Upper lobe of left lung (tissue), 6 donors: ENCODE measurements around the gene ITPR1. TPM values are rescaled to one million over a fixed set of nuclear protein-coding genes. Genes with fewer than 3 reads are reported as not detected.

Source experiments
- ATAC-seq, 2 donors: fragments of 200-7000 bp; cut with Tn5 transposase; one replicate each; pipeline ENCODE4 v1.9.1; 2022; ENCODE audit warnings: mild to moderate bottlenecking in 2 of 2, moderate library complexity in 2 of 2; ENCODE audit not compliant: low FRiP score in 2 of 2
- DNase-seq, 2 donors: peaks; one replicate each; pipeline ENCODE4 v3.0.0-alpha.2; 2019 to 2020
- H3K27ac ChIP-seq, 4 donors: fragments of 200-600 bp; sonication (generic); one replicate each; pipeline ENCODE4 v1.5.1; 2016 to 2019
- H3K27me3 ChIP-seq, 4 donors: fragments of 200-600 bp; sonication (generic); one replicate each; pipeline ENCODE4 v1.5.1; 2017 to 2019
- H3K36me3 ChIP-seq, 4 donors: fragments of 200-600 bp; sonication (generic); one replicate each; pipeline ENCODE4 v1.5.1; 2016 to 2019
- H3K4me1 ChIP-seq, 4 donors: fragments of 200-600 bp; sonication (generic); one replicate each; pipeline ENCODE4 v1.5.1; 2018 to 2019
- H3K4me3 ChIP-seq, 4 donors: fragments of 200-600 bp; sonication (generic); one replicate each; pipeline ENCODE4 v1.5.1; 2017 to 2019; ENCODE audit warnings: mild to moderate bottlenecking in 2 of 4, moderate library complexity in 1 of 4
- H3K9me3 ChIP-seq, 4 donors: fragments of 200-600 bp; sonication (generic); one replicate each; pipeline ENCODE4 v1.5.1; 2018 to 2019
- EP300 ChIP-seq, 4 donors: sonication (generic); formaldehyde crosslinking; IDR thresholded peaks; one replicate each; pipeline ENCODE4 v1.5.1; 2017; ENCODE audit warnings: antibody characterized with exemption in 4 of 4, control low read depth in 2 of 4
- POLR2A ChIP-seq, 4 donors: fragments of 450-650 bp; IDR thresholded peaks; one replicate each; pipeline ENCODE4 v1.5.1; 2016 to 2017; ENCODE audit warnings: antibody characterized with exemption in 4 of 4, mild to moderate bottlenecking in 2 of 4
- POLR2AphosphoS5 ChIP-seq, 2 donors: sonication (generic); formaldehyde crosslinking; IDR thresholded peaks; one replicate each; pipeline ENCODE4 v1.5.1; 2017; ENCODE audit warnings: antibody characterized with exemption in 2 of 2
- WGBS, 2 donors: methylation state at CpG; one replicate each; pipeline ENCODE4 v1.1.5; 2017 to 2018; 5-methylcytosine and 5-hydroxymethylcytosine counted together
- total RNA-seq, 6 donors: library from RNA; depleted of rRNA in 4 of 6; stranded (reverse); fragments of >200 nt in 4 of 6; gene quantifications; one replicate each; pipeline versions ENCODE4 v1.1.0 to v1.2.1, GENCODE V29; 2016 to 2021
- TF ChIP-seq, protein P1 (sequence below), 6 experiments: fragments of 450-650 bp in 4 of 6; fragments of 200-600 bp in 2 of 6; sonication (generic) in 2 of 6; IDR thresholded peaks; one replicate each; pipeline ENCODE4 v1.5.1; 2016 to 2019; ENCODE audit warnings: antibody characterized with exemption in 6 of 6
- donor health status: DM: no; HTN: no; CAD: no; lungs with moderate emphysema.
- donor health status: DM: no; HTN: yes; CAD: no; lungs with severe emphysema.

ITPR1 gene
- total RNA-seq, 6 donors from 2014 or later, result 55.5 to 136 (median 66.2) TPM

DNA sequence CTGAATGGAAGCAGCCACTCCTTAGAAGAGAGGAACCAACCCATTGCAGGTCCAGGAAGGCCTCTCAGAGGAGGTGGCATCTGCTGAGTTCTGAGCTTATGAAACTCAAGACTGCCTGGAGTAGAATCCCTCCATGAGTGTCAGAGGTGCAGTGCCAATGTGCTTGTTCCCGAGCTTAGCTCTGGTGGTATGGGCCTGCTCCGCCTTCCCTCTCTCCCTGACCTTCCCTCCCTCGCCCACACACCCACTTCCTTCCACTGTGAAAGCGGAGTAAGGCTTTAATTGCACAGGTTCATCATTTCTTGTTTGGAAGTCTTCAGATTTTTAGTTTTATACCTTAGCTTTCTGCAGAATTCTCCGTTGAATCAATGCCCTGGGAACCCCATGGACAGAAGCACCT, 278.1 kb downstream of the ITPR1 start:
- Histone ChIP-seq H3K9me3 (peaks cover 0 to under 1% (median 0%) of the 10 kb centered on the region in 4 donors), H3K4me1 (peaks cover 21 to 28% (median 25%) of the 10 kb centered on the region in 4 donors), H3K27me3 (no peaks in the 10 kb centered on the region), H3K27ac (peak overlapping the region in 2 of 4 donors; percentile 12 to 19), H3K36me3 (peaks cover 0 to 17% (median 2%) of the 10 kb centered on the region in 4 donors), H3K4me3 (no peak overlapping the region)
- TF ChIP-seq, protein P1, sequence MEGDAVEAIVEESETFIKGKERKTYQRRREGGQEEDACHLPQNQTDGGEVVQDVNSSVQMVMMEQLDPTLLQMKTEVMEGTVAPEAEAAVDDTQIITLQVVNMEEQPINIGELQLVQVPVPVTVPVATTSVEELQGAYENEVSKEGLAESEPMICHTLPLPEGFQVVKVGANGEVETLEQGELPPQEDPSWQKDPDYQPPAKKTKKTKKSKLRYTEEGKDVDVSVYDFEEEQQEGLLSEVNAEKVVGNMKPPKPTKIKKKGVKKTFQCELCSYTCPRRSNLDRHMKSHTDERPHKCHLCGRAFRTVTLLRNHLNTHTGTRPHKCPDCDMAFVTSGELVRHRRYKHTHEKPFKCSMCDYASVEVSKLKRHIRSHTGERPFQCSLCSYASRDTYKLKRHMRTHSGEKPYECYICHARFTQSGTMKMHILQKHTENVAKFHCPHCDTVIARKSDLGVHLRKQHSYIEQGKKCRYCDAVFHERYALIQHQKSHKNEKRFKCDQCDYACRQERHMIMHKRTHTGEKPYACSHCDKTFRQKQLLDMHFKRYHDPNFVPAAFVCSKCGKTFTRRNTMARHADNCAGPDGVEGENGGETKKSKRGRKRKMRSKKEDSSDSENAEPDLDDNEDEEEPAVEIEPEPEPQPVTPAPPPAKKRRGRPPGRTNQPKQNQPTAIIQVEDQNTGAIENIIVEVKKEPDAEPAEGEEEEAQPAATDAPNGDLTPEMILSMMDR (IDR thresholded peaks at IDR 0.05), result no peak
- no peak for TF ChIP-seq EP300 (IDR thresholded peaks at IDR 0.05)
- TF ChIP-seq POLR2A (IDR thresholded peaks at IDR 0.05), result no peak
- no peak for TF ChIP-seq POLR2AphosphoS5 (IDR thresholded peaks at IDR 0.05)
- 57 to 67% methylated on average over 5 of the region's 5 CpGs for WGBS, 2 donors
- DNase-seq, result no peak
- ATAC-seq, result no peak

DNA sequence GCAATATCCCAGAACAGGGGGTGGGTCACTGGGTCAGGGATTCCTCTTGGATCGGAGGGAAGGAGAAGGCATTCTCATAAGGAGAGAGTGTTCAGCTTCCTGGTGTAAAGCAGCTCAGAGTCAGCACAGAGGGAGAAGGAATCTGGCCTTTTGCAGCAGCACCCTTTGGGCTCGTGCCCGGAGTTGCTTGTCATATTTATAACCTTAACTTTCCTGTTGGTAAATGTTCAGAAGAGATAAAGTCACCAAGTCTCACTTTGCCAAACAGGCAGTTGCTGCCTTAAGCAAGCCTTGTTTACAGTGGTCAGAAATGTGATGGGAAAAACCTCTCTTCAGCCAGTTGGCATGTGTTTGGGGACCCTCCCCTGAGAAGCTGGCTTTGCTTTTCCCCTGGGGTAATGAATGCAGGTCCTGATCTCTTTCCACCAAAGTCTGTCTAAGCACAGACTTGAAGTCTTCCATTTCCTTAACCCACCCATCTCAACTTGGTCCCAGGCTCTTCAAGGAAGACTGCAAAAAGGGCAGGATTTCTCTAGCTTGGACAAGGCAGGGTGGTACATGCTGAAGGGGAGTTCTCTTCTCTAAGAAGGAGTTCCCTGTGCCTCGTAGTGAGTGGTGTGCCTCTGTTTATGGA, 279.1 kb downstream of the ITPR1 start:
- H3K4me1 ChIP-seq, result peaks cover 21 to 27% (median 25%) of the 10 kb centered on the region in 4 donors
- H3K4me3 ChIP-seq, result no peak overlapping the region
- TF ChIP-seq POLR2AphosphoS5 (IDR thresholded peaks at IDR 0.05), result peak; percentile 57 to 73
- TF ChIP-seq, protein P1 (IDR thresholded peaks at IDR 0.05), result no peak
- TF ChIP-seq POLR2A (IDR thresholded peaks at IDR 0.05), result no peak
- peak in 1 of 4 donors; percentile 51 for TF ChIP-seq EP300 (IDR thresholded peaks at IDR 0.05)
- no peaks in the 10 kb centered on the region for H3K9me3 ChIP-seq
- no peaks in the 10 kb centered on the region for H3K27me3 ChIP-seq
- 28 to 34% methylated on average over 4 of the region's 4 CpGs for WGBS, 2 donors
- peaks cover 0 to 13% (median 2%) of the 10 kb centered on the region in 4 donors for H3K36me3 ChIP-seq
- DNase-seq (peak in 1 of 2 donors; percentile 57), ATAC-seq (peak; percentile 66 to 68)
- H3K27ac ChIP-seq, result peak overlapping the region; percentile 40 to 70 (median 68)

DNA sequence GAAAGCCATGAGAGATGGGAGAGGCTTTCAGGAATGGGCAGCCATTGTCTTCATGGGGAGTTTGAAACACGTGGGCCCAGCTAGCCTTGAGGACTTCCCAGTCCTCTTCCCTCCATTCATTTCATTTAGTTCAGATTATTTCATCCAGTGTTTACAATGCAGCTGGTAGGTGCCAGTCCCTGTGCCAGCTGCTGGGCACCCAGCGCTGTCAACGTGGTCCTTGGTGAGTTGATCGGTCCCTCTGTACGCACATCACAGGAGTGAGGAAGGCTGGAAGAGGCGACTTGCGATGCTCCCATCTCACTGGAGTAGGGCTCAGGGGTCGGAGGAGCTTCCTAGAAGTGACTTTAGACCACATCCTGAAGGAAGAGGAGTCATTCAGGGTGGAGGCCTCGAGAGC, 279.7 kb downstream of the ITPR1 start:
- DNase-seq (no peak), ATAC-seq (no peak)
- H3K27ac ChIP-seq, result peak overlapping the region; percentile 40 to 70 (median 68)
- no peak overlapping the region for H3K4me3 ChIP-seq
- WGBS, 2 donors, result 75 to 86% methylated on average over 9 of the region's 9 CpGs
- no peaks in the 10 kb centered on the region for H3K27me3 ChIP-seq
- no peaks in the 10 kb centered on the region for H3K9me3 ChIP-seq
- peaks cover 0 to 13% (median 2%) of the 10 kb centered on the region in 4 donors for H3K36me3 ChIP-seq
- no peak for TF ChIP-seq POLR2AphosphoS5 (IDR thresholded peaks at IDR 0.05)
- TF ChIP-seq, protein P1 (IDR thresholded peaks at IDR 0.05), result no peak
- peaks cover 21 to 27% (median 24%) of the 10 kb centered on the region in 4 donors for H3K4me1 ChIP-seq

DNA sequence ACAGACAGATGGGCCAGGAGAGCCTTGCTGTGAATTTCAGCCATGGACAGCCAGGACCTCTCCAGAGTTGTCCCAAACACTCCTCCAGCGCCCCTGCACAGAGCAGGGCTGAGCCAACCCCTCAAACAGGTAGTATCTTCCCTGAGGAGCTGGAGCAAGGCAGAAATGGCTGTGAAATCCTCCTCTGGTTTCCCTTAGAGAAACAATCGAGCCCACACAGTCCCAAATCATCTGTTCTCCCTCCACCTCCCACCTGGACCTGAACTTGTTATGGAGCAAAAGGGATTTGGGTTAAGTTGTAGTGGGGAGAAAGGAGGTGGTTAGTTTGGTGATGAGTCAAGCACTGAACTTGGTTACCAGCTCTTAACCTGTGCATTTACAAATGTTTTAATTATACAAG, 280.4 kb downstream of the ITPR1 start:
- 88 to 92% methylated on average over 2 of the region's 2 CpGs for WGBS, 2 donors
- TF ChIP-seq POLR2A (IDR thresholded peaks at IDR 0.05) (no peak), POLR2AphosphoS5 (IDR thresholded peaks at IDR 0.05) (no peak), EP300 (IDR thresholded peaks at IDR 0.05) (no peak)
- TF ChIP-seq, protein P1 (IDR thresholded peaks at IDR 0.05), result no peak
- DNase-seq, result no peak
- ATAC-seq, result no peak
- no peak overlapping the region for H3K27ac ChIP-seq
- peaks cover 0 to 10% (median under 1%) of the 10 kb centered on the region in 4 donors for H3K36me3 ChIP-seq
- no peaks in the 10 kb centered on the region for H3K27me3 ChIP-seq
- peaks cover 21 to 27% (median 24%) of the 10 kb centered on the region in 4 donors for H3K4me1 ChIP-seq
- H3K9me3 ChIP-seq, result no peaks in the 10 kb centered on the region
- no peak overlapping the region for H3K4me3 ChIP-seq

DNA sequence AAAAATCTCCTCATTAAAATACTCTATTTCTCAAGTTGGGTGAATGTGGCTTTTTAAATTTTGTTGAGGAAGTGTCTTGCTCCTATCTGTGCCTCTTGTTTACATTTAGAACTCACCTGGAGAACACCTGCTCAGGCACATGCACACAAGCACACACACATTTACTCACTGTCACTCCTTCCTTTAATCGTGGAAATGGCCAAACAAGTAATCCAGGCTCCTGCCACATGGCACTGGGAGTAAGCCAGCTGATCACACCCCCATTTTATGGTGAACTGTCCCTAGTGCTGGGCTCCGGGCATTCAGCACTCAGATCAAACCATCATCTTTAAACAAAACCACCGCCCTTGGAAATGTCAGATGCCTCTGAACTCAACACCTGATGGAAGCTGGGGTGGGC, 281.4 kb downstream of the ITPR1 start:
- ATAC-seq (no peak), DNase-seq (no peak)
- H3K4me3 ChIP-seq, result no peak overlapping the region
- H3K4me1 ChIP-seq, result peaks cover 21 to 27% (median 24%) of the 10 kb centered on the region in 4 donors
- no peaks in the 10 kb centered on the region for H3K9me3 ChIP-seq
- H3K27ac ChIP-seq, result no peak overlapping the region
- no peaks in the 10 kb centered on the region for H3K27me3 ChIP-seq
- H3K36me3 ChIP-seq, result peaks cover 0 to 5% (median 0%) of the 10 kb centered on the region in 4 donors
- TF ChIP-seq POLR2A (IDR thresholded peaks at IDR 0.05) (no peak), POLR2AphosphoS5 (IDR thresholded peaks at IDR 0.05) (no peak)
- 89% methylated on average over 3 of the region's 3 CpGs for WGBS, 2 donors
